Spleen (tissue), 7 donors: ENCODE data around the gene SMARCA4.

Experiments
- POLR2A ChIP-seq, 3 donors: fragments of 450-650 bp; IDR thresholded peaks; one replicate each; pipeline ENCODE4 v1.5.1; 2017; ENCODE audit warnings: antibody characterized with exemption in 3 of 3, mild to moderate bottlenecking in 1 of 3
- POLR2AphosphoS5 ChIP-seq, 3 donors: sonication (generic); formaldehyde crosslinking; IDR thresholded peaks; one replicate each; pipeline ENCODE4 v1.5.1; 2017; ENCODE audit warnings: antibody characterized with exemption in 3 of 3
- TF ChIP-seq, protein P1 (sequence below), 11 experiments: fragments of 200-600 bp in 7 of 11; fragments of 450-650 bp in 4 of 11; sonication (generic) in 4 of 11; IDR thresholded peaks in 8 of 11; conservative IDR thresholded peaks in 3 of 11; 1 replicate in 7 of 11; 2 replicates in 4 of 11; pipeline versions ENCODE4 v1.4.0 to v1.8.0; 2016 to 2021; ENCODE audit warnings: antibody characterized with exemption in 11 of 11, inconsistent platforms in 4 of 11, mild to moderate bottlenecking in 1 of 11
- donor health status: DM: no; HTN: no; CAD: no; lungs with moderate emphysema.
- donor health status: DM: no; HTN: no; CAD: no.
- donor health status: DM: no; HTN: no; CAD: no.

DNA sequence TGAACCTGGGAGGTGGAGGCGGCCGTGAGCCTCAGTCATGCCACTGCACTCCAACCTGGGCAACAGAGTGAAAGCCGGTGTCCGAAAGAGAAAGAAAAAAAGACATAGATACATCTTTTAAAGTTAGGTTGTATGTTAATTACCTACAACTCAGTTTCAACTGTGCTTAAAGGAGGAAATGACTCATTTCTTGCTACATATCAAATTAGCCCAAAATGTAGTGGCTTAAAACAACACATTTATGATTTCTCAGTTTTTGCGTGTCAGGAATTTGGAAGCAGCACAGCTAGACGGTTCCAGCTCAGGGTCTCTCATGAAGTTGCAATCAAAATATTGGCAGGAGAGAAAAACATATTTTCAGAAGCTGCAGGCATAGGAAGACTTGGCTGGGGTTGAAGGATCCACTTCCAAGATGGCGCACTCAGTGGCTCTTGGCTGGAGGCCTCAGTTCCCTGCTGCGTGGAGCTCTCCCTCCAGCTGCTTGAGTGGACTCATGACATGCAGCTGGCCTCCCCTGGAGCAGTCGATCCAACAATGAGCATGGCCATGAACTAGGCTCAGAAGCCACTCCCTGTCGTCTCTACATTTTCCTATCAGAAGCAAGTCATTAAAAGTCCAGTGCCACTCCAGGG lies 135.5 kb downstream of the SMARCA4 start:
- TF ChIP-seq, protein P1, sequence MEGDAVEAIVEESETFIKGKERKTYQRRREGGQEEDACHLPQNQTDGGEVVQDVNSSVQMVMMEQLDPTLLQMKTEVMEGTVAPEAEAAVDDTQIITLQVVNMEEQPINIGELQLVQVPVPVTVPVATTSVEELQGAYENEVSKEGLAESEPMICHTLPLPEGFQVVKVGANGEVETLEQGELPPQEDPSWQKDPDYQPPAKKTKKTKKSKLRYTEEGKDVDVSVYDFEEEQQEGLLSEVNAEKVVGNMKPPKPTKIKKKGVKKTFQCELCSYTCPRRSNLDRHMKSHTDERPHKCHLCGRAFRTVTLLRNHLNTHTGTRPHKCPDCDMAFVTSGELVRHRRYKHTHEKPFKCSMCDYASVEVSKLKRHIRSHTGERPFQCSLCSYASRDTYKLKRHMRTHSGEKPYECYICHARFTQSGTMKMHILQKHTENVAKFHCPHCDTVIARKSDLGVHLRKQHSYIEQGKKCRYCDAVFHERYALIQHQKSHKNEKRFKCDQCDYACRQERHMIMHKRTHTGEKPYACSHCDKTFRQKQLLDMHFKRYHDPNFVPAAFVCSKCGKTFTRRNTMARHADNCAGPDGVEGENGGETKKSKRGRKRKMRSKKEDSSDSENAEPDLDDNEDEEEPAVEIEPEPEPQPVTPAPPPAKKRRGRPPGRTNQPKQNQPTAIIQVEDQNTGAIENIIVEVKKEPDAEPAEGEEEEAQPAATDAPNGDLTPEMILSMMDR (IDR thresholded peaks at IDR 0.05 in 8 of 11, conservative IDR thresholded peaks at IDR 0.05 in 3 of 11): no peak
- TF ChIP-seq POLR2A (IDR thresholded peaks at IDR 0.05) (no peak), POLR2AphosphoS5 (IDR thresholded peaks at IDR 0.05) (peak in 1 of 3 donors; percentile 64)
